ENCODE measurements around the gene KCNH1. TPM values are rescaled to one million over a fixed set of nuclear protein-coding genes. Genes with fewer than 3 reads are reported as not detected.

KCNH1 gene
- total RNA-seq, 1 donor from 2014 or later, result 0.10 TPM

DNA sequence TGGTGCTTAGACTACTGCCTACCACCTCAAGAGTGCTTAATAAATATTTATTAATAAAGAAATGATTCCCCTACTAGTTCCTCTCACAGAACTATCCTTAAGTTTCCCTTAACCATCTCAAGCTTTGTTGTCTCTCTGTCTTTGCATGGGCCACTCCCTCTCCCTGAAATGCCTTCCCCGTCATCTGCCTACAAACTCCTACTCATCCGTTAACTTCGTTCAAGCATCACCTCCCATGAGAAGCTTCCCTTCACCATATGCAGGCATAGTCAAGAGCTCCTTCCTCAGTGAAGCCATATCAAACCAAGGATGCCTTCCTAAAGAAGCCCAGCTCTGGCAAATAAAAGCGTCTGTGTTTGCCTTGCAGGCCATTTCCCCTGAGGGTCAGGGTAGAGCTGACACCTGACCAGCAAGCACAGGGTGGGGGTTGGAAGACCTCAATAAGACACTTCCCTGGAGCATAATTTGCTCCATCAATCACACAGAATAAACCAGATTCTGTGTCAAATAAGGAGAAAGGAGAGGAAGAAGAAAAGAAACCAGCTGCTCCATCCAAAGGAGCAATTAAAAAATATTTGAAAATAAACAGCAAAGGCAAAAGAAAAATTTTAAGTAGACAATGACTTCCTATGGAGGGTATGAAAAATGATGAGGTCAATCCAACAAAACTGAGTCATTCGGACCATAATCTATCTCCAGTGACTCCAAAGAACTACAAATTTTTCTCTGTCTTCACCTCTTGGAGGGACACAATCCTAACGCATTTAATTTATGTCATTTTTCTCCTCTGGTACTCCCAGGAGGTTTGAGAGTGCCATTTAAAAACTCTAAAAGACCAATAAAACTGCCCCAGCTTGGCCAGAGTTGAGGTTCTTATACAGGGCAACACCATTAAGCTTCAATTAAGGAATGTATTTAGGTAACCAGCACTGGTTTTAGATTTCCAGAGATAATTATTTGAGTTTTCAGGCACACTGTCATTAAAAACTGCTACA is 303.6 kb downstream of the KCNH1 start:
- no peak for DNase-seq (ENCODE audit: low spot score)
- Mint-ChIP-seq H3K4me1 (ENCODE audit: unreplicated experiment) (no peaks in the 10 kb centered on the region), H3K4me3 (ENCODE audit: unreplicated experiment) (no peak overlapping the region), H3K27me3 (ENCODE audit: unreplicated experiment) (no peaks in the 10 kb centered on the region), H3K9me3 (ENCODE audit: unreplicated experiment) (no peaks in the 10 kb centered on the region), H3K27ac (ENCODE audit: unreplicated experiment) (no peak overlapping the region), H3K36me3 (ENCODE audit: low read depth, unreplicated experiment) (no peaks in the 10 kb centered on the region)
- TF ChIP-seq, protein P1, sequence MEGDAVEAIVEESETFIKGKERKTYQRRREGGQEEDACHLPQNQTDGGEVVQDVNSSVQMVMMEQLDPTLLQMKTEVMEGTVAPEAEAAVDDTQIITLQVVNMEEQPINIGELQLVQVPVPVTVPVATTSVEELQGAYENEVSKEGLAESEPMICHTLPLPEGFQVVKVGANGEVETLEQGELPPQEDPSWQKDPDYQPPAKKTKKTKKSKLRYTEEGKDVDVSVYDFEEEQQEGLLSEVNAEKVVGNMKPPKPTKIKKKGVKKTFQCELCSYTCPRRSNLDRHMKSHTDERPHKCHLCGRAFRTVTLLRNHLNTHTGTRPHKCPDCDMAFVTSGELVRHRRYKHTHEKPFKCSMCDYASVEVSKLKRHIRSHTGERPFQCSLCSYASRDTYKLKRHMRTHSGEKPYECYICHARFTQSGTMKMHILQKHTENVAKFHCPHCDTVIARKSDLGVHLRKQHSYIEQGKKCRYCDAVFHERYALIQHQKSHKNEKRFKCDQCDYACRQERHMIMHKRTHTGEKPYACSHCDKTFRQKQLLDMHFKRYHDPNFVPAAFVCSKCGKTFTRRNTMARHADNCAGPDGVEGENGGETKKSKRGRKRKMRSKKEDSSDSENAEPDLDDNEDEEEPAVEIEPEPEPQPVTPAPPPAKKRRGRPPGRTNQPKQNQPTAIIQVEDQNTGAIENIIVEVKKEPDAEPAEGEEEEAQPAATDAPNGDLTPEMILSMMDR (IDR thresholded peaks at IDR 0.05; ENCODE audit: unreplicated experiment), result no peak

DNA sequence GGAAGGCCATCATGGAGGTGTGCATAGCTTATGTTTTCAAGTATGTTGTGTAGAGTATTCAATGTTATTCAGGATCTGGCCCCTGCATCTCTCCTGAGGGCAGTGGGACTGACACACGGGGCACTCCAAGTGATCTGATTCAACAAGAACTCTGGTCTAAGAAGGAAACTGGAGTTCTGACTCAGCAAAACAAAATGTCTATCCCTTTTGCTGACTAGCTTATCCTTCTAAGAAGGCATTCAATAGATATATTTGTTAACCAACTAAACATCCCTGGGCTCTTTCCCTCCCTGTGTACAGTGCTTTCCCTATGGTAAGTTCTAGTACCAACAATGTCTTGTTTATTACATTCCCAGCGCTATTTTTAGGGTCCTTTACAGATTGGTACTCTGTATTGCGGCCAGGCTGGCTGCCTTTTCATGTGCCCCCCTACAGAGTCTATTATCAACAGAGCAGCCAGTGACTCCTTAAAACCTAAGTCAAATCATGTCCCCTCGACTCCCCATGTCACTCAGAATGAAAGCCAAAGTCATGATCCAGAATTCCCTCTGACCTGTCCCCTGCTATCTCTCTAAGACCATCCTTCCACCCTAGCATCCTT is 304.9 kb downstream of the KCNH1 start:
- no peaks in the 10 kb centered on the region for H3K9me3 Mint-ChIP-seq (ENCODE audit: unreplicated experiment)
- H3K27me3 Mint-ChIP-seq (ENCODE audit: unreplicated experiment), result no peaks in the 10 kb centered on the region
- no peak overlapping the region for H3K4me3 Mint-ChIP-seq (ENCODE audit: unreplicated experiment)
- DNase-seq (ENCODE audit: low spot score), result no peak
- H3K36me3 Mint-ChIP-seq (ENCODE audit: low read depth, unreplicated experiment), result no peaks in the 10 kb centered on the region
- TF ChIP-seq, protein P1 (IDR thresholded peaks at IDR 0.05; ENCODE audit: unreplicated experiment), result no peak
- H3K27ac Mint-ChIP-seq (ENCODE audit: unreplicated experiment), result no peak overlapping the region
- no peaks in the 10 kb centered on the region for H3K4me1 Mint-ChIP-seq (ENCODE audit: unreplicated experiment)

DNA sequence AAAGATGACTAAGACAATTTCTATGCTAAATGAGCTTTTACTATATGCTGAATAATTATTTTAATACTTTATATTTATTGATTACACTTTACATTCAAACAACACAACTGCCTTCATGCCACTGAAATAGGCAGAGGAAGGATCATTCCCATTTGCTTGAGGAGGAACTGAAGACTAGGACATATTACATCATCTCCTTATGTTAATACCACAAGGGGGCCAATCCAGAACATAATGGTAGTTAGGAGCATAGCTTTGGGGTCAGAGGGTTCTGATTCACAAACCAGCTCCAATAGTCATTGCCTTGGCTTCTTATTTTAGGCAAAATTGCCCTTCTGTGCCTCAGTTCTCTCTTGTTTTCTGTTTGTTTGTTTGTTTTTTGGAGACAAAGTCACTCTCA is 306.5 kb downstream of the KCNH1 start:
- Mint-ChIP-seq H3K36me3 (ENCODE audit: low read depth, unreplicated experiment) (no peaks in the 10 kb centered on the region), H3K27me3 (ENCODE audit: unreplicated experiment) (no peaks in the 10 kb centered on the region), H3K4me1 (ENCODE audit: unreplicated experiment) (no peaks in the 10 kb centered on the region), H3K27ac (ENCODE audit: unreplicated experiment) (no peak overlapping the region), H3K9me3 (ENCODE audit: unreplicated experiment) (no peaks in the 10 kb centered on the region), H3K4me3 (ENCODE audit: unreplicated experiment) (no peak overlapping the region)
- DNase-seq (ENCODE audit: low spot score), result no peak
- TF ChIP-seq, protein P1 (IDR thresholded peaks at IDR 0.05; ENCODE audit: unreplicated experiment), result no peak

DNA sequence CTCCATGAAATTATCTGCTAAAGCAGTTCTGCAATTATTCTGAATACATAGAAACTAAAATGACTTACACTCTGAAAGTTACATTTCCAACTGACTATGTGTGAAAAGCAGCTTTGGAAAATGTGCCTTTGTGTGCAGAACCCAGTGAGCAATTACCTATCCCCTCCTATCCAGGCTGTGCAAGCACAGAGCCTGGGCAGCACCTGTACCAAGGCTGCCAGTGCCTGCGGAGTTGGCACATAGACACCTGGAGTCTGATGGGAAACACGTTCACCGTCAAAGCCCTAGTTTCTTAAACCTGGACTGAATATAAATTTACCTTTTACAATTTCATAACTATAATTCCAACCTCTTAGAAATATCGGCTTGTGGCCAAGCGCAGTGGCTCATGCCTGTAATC is 307.3 kb downstream of the KCNH1 start:
- Mint-ChIP-seq H3K4me3 (ENCODE audit: unreplicated experiment) (no peak overlapping the region), H3K36me3 (ENCODE audit: low read depth, unreplicated experiment) (no peaks in the 10 kb centered on the region), H3K4me1 (ENCODE audit: unreplicated experiment) (no peaks in the 10 kb centered on the region), H3K27me3 (ENCODE audit: unreplicated experiment) (no peaks in the 10 kb centered on the region), H3K27ac (ENCODE audit: unreplicated experiment) (no peak overlapping the region), H3K9me3 (ENCODE audit: unreplicated experiment) (no peaks in the 10 kb centered on the region)
- TF ChIP-seq, protein P1 (IDR thresholded peaks at IDR 0.05; ENCODE audit: unreplicated experiment), result no peak
- no peak for DNase-seq (ENCODE audit: low spot score)

DNA sequence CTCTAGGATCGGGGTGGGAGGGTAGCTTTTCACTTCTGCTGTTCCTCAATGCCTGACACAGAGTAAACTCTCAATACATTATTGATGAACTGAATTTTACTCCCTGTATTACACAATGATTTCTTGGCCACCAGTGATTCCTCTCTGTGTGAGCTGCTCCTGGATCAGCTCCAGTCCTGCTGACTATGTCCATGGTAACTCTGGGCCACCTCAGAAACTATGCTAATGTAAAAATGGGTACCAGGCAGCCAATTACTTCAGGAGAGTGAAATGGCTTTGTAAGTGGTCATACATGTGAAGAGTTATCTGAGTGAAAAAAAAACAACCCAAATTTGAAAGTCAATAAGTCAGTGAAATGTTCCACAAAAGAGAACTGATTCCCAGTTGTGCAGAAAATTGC is 311.0 kb downstream of the KCNH1 start:
- Mint-ChIP-seq H3K4me1 (ENCODE audit: unreplicated experiment) (no peaks in the 10 kb centered on the region), H3K27ac (ENCODE audit: unreplicated experiment) (no peak overlapping the region), H3K4me3 (ENCODE audit: unreplicated experiment) (no peak overlapping the region), H3K36me3 (ENCODE audit: low read depth, unreplicated experiment) (no peaks in the 10 kb centered on the region), H3K9me3 (ENCODE audit: unreplicated experiment) (no peaks in the 10 kb centered on the region), H3K27me3 (ENCODE audit: unreplicated experiment) (peaks cover 1% of the 10 kb centered on the region)
- no peak for DNase-seq (ENCODE audit: low spot score)
- TF ChIP-seq, protein P1 (IDR thresholded peaks at IDR 0.05; ENCODE audit: unreplicated experiment), result no peak

All from endothelial cell (in vitro differentiated cells).